CD4-positive, alpha-beta T cell treated with Interleukin-17A for 4 hours (primary cell): Measurements from ENCODE around the gene RALGAPA2.
A peak's percentile ranks its signal among the peaks of the same experiment; 100 is the strongest.

Experiments used
- DNase-seq: peaks from one replicate; pipeline ENCODE4 v3.0.0-alpha.2; 2020; ENCODE audit warnings: mixed read lengths

Gene RALGAPA2

GRCh38 chr20:20712474-20713243 is at the start of gene RALGAPA2:
Gene RALGAPA2 (minus strand): TSS chr20:20712644. CDS start chr20:20712480, 164 bp downstream.
- peak; percentile 99 for DNase-seq

GRCh38 chr20:20761301-20761700 is 48.9 kb upstream of the RALGAPA2 start:
- no peak for DNase-seq

GRCh38 chr20:20759132-20759531 is 46.7 kb upstream of the RALGAPA2 start:
- DNase-seq: no peak

- no peak for DNase-seq
These were observed 43.4 kb upstream of the RALGAPA2 start for GRCh38 chr20:20755674-20756319.

GRCh38 chr20:20755231-20755630 is 42.8 kb upstream of the RALGAPA2 start:
- no peak for DNase-seq

GRCh38 chr20:20754714-20755113 is 42.3 kb upstream of the RALGAPA2 start:
- no peak for DNase-seq

GRCh38 chr20:20752712-20753111 is 40.3 kb upstream of the RALGAPA2 start:
- DNase-seq: no peak

DNA sequence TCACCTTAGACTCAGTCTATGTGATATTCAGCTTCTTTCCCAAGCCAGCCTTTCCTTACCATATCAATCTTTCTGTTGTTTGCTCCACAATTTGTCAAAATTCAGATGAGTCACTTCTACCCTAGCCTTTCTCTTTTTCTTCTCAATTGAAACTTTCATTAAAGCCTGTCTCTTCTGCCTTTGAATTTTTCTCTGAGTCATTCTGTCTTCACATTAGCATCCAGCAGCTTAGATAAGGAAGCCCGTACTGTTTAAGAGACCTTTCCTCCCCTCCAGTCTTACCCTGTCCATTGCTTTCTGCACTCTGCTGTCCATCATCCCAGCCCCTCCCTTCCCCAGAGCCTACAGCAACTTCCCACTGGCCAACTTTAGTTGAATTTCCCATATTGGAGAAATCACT is 34.9 kb upstream of the RALGAPA2 start:
- no peak for DNase-seq

- no peak for DNase-seq
These were observed 31.8 kb upstream of the RALGAPA2 start for GRCh38 chr20:20744170-20744725.

GRCh38 chr20:20743511-20744169 is 31.2 kb upstream of the RALGAPA2 start:
- DNase-seq: no peak

DNA sequence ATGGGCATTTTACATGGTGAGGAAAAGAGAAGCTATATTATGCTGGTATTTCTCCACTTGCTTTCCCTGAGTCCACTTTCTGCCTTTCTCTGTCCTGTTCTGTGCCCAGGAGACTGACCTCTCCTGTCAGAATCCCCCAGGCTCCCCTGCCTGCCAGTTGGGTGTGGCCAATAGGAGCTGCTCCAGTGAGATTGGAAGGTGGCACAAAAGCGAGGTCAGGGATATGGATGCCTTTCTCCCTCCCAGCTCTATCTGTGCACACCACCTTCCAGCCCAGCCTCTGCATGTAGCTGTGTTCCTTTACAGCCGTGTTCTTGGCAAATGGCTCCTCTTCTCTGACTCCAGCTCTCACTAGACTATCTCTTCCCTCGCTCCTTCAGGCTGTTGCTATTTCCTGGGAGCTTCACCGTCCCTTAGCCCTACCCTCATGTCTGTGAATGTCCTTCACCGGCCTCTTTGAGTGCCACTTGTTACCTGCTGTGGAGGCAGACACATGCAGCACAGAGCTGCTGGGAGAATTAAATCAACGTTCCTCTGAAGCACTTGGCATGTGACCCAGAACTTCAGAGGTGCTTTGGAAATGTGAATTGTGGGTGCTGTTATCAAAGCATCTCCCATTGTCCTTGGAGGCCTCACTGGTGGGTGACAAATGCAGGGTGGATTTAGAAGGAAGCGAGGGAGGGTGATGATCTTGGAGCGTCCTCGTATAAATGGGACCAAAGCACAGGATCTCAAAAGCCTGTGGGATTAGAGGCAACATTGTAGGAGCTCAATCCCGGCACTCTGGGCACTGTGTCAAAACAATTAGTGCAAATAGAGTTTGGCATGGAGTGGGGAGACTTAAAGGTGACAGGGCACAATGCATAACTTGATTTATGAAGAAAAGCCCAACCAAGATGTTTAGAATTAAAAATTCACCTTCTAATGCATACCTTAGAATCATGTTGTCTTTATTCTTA is 28.9 kb upstream of the RALGAPA2 start:
- DNase-seq: no peak

GRCh38 chr20:20740541-20740940 is 28.1 kb upstream of the RALGAPA2 start:
- DNase-seq: no peak

DNA sequence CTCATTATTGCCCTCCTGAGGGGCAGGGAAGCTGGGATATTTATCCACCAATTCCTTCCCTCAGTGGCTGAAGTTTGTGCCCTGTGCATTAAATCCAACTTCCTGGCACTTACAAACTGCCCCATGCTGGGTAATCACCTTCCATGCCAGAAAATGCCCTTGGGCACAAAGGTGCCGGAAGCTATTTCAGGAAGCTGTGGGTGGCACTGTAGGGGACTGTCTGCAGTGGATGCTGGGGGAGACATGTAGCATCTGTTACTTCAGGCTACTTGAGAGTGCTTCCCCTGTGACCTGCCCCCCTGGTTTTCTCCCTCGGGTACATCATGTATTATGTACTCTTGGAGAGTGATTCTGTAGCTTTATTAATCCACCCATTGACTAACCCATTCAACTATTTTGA is 24.7 kb upstream of the RALGAPA2 start:
- DNase-seq: no peak

GRCh38 chr20:20736303-20736702 is 23.9 kb upstream of the RALGAPA2 start:
- DNase-seq: no peak

- peak; percentile 11 for DNase-seq
These were observed 22.1 kb upstream of the RALGAPA2 start for GRCh38 chr20:20734475-20734948.

DNA sequence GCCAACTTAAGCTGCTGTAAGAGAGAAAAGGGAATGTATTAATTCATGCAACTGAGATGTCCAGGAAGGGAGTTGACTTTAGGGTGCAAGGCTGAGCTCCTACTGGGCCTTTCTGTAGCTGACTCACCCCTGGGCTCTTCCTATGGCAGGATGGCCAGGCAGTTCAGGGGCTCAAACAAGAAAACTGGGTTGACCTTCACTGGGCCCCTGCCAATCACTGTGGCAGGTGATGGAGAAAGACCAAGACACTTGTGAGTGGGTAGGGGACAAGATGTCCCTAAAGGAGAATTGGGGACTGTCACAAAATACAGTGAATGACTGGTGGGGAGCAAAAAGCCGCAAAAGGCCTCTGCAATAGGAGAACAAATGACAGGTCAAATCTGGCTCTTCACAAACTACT is 21.5 kb upstream of the RALGAPA2 start:
- DNase-seq: no peak

DNA sequence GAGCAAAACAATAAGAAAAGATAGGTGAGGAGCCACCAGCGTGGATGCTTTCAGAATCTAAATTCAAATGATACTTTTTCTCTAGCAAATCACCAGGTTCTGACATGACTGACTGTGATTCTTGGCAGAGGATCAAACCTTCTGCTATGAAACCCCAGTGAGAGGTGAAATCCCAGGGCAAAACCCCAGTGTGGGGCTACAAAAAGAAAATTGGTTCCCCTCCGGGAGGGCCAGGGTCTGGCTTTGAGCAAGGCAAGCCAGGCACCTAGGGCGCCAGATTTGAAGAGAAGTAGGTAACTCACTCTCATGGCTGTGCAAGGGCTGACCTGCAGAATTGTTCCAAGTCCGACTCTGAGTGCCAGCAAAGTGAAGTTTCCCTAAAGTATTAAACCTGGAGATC is 20.2 kb upstream of the RALGAPA2 start:
- no peak for DNase-seq

GRCh38 chr20:20731945-20732296 is 19.5 kb upstream of the RALGAPA2 start:
- DNase-seq: no peak

- no peak for DNase-seq
These were observed 18.8 kb upstream of the RALGAPA2 start for GRCh38 chr20:20731000-20731944.

- DNase-seq: no peak
These were observed 17.1 kb upstream of the RALGAPA2 start for GRCh38 chr20:20729563-20729962.

DNA sequence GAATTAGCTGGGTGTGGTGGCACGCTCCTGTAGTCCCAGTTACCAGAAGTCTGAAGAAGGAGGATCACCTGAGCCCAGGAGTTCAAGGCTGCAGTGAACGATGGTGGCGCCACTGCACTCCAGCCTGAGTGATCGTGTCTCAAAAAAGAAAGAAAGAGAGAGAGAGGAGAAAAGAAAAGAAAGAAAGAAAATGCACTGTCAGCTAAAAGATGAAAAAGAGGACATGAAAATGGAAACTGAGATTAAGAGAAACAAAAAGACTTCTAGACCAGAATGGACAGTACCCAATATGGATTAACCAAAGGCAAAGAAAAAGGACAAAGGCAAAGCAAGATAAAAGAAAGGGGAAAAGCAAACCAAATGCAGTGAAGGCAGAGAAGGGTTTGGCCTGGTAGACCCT is 9.0 kb upstream of the RALGAPA2 start:
- no peak for DNase-seq
